Psoas muscle (tissue), 8 donors: ENCODE measurements around the gene NTN4. TPM values are rescaled to one million over a fixed set of nuclear protein-coding genes. Genes with fewer than 3 reads are reported as not detected.

Experiments used
- ATAC-seq, 4 donors: fragments of 200-7000 bp; cut with Tn5 transposase; one replicate each; pipeline ENCODE4 v1.9.1; 2020; ENCODE audit warnings: moderate library complexity in 3 of 4, mild to moderate bottlenecking in 2 of 4
- DNase-seq, 2 donors: peaks; one replicate each; pipeline ENCODE4 v3.0.0-alpha.2; 2020
- H3K27ac ChIP-seq: fragments of 200-600 bp; one replicate; pipeline ENCODE4 v1.8.0; 2022
- H3K27me3 ChIP-seq, 3 donors: fragments of 200-600 bp in 1 of 3; one replicate each; pipeline versions ENCODE4 v1.6.1 to v1.8.0; 2013 to 2022; ENCODE audit warnings: low read length in 2 of 3, mild to moderate bottlenecking in 2 of 3, moderate library complexity in 1 of 3; ENCODE audit not compliant: insufficient read depth in 3 of 3
- H3K36me3 ChIP-seq, 2 donors: fragments of 200-600 bp in 1 of 2; one replicate each; pipeline versions ENCODE4 v1.6.1 to v1.8.0; 2013 to 2022; ENCODE audit warnings: low read depth in 1 of 2, mild to moderate bottlenecking in 1 of 2, moderate library complexity in 1 of 2; ENCODE audit not compliant: insufficient read depth in 1 of 2
- H3K4me1 ChIP-seq: fragments of 200-600 bp; one replicate; pipeline ENCODE4 v1.8.0; 2022
- H3K4me3 ChIP-seq: fragments of 200-600 bp; one replicate; pipeline ENCODE4 v1.8.0; 2022; ENCODE audit warnings: mild to moderate bottlenecking
- H3K9me3 ChIP-seq: fragments of 200-600 bp; one replicate; pipeline ENCODE4 v1.8.0; 2022
- CTCF ChIP-seq: fragments of 200-600 bp; IDR thresholded peaks from one replicate; pipeline ENCODE4 v1.8.0; 2022; ENCODE audit warnings: antibody characterized with exemption
- WGBS, 3 donors: extraction: QIAGEN DNeasy Blood & Tissue Kit; methylation state at CpG; one replicate each; pipeline versions ENCODE4 v1.1.6 to v1.1.7; 2013; 5-methylcytosine and 5-hydroxymethylcytosine counted together
- intact Hi-C, 2 donors: fragments of 100-400 bp; cut with DNase I; formaldehyde crosslinking; loops; one replicate each; pipeline versions ENCODE4 v1.11.0 to v1.14.2; 2022
- polyA plus RNA-seq, 3 donors: library from polyadenylated mRNA; stranded (reverse); fragments of 200-250 nt; gene quantifications; one replicate each; pipeline ENCODE4 v1.2.3, GENCODE V29; 2013
- total RNA-seq, 4 donors: library from RNA; stranded (reverse); fragmentation: NEBNext Ultra II Directional in 2 of 4; extraction: Animal tissue kit (Norgen Biotek cat#: 25700) in 2 of 4; gene quantifications; one replicate each; pipeline versions ENCODE4 v1.2.1 to v1.2.4, GENCODE V29; 2021 to 2023
- donor health status: healthy with polysubstance abuse.
- donor health status: DM: no; HTN: no; CAD: no; lungs with moderate emphysema.
- donor health status: Bipolar disorder and iron deficiency.
- donor health status: healthy.
- donor health status: DM: yes; HTN: yes; CAD: no.
- donor health status: DM: no; HTN: no; CAD: no.
- donor health status: DM: no; HTN: no; CAD: no.
- donor health status: DM: yes; HTN: yes; CAD: no.

The NTN4 gene
- total and polyA plus RNA-seq, 7 donors: 2.9 to 13.3 (median 4.2) TPM

- WGBS, 3 donors: 26 to 58% (median 37%) methylated on average over 4 of the region's 4 CpGs
- H3K4me1 ChIP-seq: peaks cover 4% of the 10 kb centered on the region
Measured at GRCh38 chr12:95742586-95742985, 48.0 kb downstream of the NTN4 start.

GRCh38 chr12:95741635-95742034 is 48.9 kb downstream of the NTN4 start:
- Histone ChIP-seq H3K4me1 (peaks cover 5% of the 10 kb centered on the region), H3K27ac (no peak overlapping the region), H3K27me3 (no peaks in the 10 kb centered on the region), H3K36me3 (no peaks in the 10 kb centered on the region), H3K4me3 (no peak overlapping the region), H3K9me3 (peaks cover 3% of the 10 kb centered on the region)
- intact Hi-C loops: no loop called here
- ATAC-seq (no peak), DNase-seq (no peak)
- WGBS, 3 donors: 65 to 68% (median 65%) methylated on average over 3 of the region's 3 CpGs
- no peak for TF ChIP-seq CTCF

More at GRCh38 chr12:95742586-95742985, 48.0 kb downstream of the NTN4 start:
- Histone ChIP-seq H3K27ac (no peak overlapping the region), H3K9me3 (peaks cover 3% of the 10 kb centered on the region), H3K36me3 (no peaks in the 10 kb centered on the region), H3K4me3 (no peak overlapping the region), H3K27me3 (no peaks in the 10 kb centered on the region)
- no peak for TF ChIP-seq CTCF
- ATAC-seq (no peak), DNase-seq (no peak)
- intact Hi-C loops: no loop called here

GRCh38 chr12:95740751-95741150 is 49.8 kb downstream of the NTN4 start:
- intact Hi-C loops: no loop called here
- WGBS, 3 donors: 38 to 68% (median 46%) methylated on average over 1 of the region's 1 CpG
- Histone ChIP-seq H3K4me3 (no peak overlapping the region), H3K27ac (no peak overlapping the region), H3K9me3 (peaks cover 3% of the 10 kb centered on the region), H3K36me3 (no peaks in the 10 kb centered on the region), H3K27me3 (no peaks in the 10 kb centered on the region), H3K4me1 (peaks cover 8% of the 10 kb centered on the region)
- TF ChIP-seq CTCF: no peak
- ATAC-seq (no peak), DNase-seq (no peak)

GRCh38 chr12:95739561-95740313 is 50.8 kb downstream of the NTN4 start:
- DNase-seq: peak; percentile 67 to 82
- intact Hi-C loops: no loop called here
- no peaks in the 10 kb centered on the region for H3K27me3 ChIP-seq
- peak in 3 of 4 donors; percentile 53 to 77 (median 65) for ATAC-seq
- H3K9me3 ChIP-seq: no peaks in the 10 kb centered on the region
- no peaks in the 10 kb centered on the region for H3K36me3 ChIP-seq
- no peak for TF ChIP-seq CTCF
- H3K4me3 ChIP-seq: no peak overlapping the region
- WGBS, 3 donors: 16 to 29% (median 18%) methylated on average over 13 of the region's 13 CpGs
- H3K4me1 ChIP-seq: peaks cover 8% of the 10 kb centered on the region
- peak overlapping the region; percentile 20 for H3K27ac ChIP-seq
